SU-DHL-6 (cell line): Measurements from ENCODE around the gene IKBKE.

Source experiments
- EZH2phosphoT487 ChIP-seq: fragments of 200-600 bp; sonication (generic), shearing (Covaris generic); conservative IDR thresholded peaks from 2 replicates; pipeline ENCODE4 v1.6.1; 2018; ENCODE audit warnings: mild to moderate bottlenecking, antibody characterized with exemption, low read length, moderate library complexity, mixed read lengths
- TF ChIP-seq, protein P1 (sequence below): fragments of 200-600 bp; sonication (generic); IDR thresholded peaks from one replicate; pipeline ENCODE4 v1.5.1; 2017; ENCODE audit warnings: antibody characterized with exemption, mild to moderate bottlenecking, low read length, moderate library complexity; ENCODE audit not compliant: insufficient read depth, poor library complexity, severe bottlenecking

DNA sequence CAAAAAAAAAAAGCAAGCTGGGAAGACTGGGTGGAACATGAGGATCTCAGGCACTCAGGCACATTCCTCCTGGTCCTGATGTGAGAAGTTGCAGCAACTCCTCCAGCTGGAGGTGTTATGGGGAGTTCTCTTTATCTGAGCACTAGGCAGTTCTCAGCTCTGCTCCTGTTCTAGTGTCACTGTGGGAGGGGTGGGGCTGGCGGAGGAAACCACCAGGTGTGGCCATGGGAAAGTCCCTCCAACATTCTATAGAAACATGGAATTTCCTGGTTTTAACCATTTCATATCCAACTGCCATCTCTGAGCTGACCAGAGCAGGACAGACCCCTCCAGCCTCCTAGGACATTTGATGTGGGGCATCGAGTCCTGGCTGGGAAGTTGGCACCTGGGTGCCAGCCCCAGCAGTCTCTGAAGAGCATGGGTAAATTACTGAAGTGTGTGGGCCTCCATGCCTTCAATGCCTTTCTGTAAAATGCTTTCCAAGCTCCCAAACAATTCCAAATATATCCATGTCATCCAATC, 804 bp upstream of the IKBKE start:
- TF ChIP-seq EZH2phosphoT487: no peak
- TF ChIP-seq, protein P1, sequence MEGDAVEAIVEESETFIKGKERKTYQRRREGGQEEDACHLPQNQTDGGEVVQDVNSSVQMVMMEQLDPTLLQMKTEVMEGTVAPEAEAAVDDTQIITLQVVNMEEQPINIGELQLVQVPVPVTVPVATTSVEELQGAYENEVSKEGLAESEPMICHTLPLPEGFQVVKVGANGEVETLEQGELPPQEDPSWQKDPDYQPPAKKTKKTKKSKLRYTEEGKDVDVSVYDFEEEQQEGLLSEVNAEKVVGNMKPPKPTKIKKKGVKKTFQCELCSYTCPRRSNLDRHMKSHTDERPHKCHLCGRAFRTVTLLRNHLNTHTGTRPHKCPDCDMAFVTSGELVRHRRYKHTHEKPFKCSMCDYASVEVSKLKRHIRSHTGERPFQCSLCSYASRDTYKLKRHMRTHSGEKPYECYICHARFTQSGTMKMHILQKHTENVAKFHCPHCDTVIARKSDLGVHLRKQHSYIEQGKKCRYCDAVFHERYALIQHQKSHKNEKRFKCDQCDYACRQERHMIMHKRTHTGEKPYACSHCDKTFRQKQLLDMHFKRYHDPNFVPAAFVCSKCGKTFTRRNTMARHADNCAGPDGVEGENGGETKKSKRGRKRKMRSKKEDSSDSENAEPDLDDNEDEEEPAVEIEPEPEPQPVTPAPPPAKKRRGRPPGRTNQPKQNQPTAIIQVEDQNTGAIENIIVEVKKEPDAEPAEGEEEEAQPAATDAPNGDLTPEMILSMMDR: no peak
